T-helper 1 cell treated with Interleukin-12 subunit alpha and Interleukin-12 subunit beta and Interleukin-4 antibody, amounts not matched to agents 30 ng/mL and 1 ng/mL, for 36 hours (primary cell): Measurements from ENCODE around the gene PPP1R12B. TPM values are rescaled to one million over a fixed set of nuclear protein-coding genes. Genes with fewer than 3 reads are reported as not detected.

Source experiments
- total RNA-seq: library from RNA; stranded (reverse); gene quantifications from 2 replicates; pipeline ENCODE4 v1.2.3, GENCODE V29; 2022

The PPP1R12B gene
- total RNA-seq, 1 donor from 2014 or later, result 24.7 TPM

Other genes starting within 250 kb of the PPP1R12B start
- not detected in 2 replicates for gene GPR37L1, start 225.8 kb upstream of the PPP1R12B start, total RNA-seq
- 67.8 and 71.6 TPM in 2 replicates for gene ARL8A, start 204.0 kb upstream of the PPP1R12B start, total RNA-seq
- gene PTPN7, start 188.1 kb upstream of the PPP1R12B start, total RNA-seq, result 302 and 313 TPM in 2 replicates
- not detected in 2 replicates for gene LGR6, start 154.9 kb upstream of the PPP1R12B start, total RNA-seq
- gene UBE2T, start 6.8 kb upstream of the PPP1R12B start, total RNA-seq, result 50.1 and 54.8 TPM in 2 replicates